ENCODE results near the gene GRAP2.
"Not testable (repeated sequence)": the region's sequence is repeated elsewhere in the genome, so short reads cannot be mapped to it uniquely, and the experiment has no call there.

GRAP2 gene

DNA sequence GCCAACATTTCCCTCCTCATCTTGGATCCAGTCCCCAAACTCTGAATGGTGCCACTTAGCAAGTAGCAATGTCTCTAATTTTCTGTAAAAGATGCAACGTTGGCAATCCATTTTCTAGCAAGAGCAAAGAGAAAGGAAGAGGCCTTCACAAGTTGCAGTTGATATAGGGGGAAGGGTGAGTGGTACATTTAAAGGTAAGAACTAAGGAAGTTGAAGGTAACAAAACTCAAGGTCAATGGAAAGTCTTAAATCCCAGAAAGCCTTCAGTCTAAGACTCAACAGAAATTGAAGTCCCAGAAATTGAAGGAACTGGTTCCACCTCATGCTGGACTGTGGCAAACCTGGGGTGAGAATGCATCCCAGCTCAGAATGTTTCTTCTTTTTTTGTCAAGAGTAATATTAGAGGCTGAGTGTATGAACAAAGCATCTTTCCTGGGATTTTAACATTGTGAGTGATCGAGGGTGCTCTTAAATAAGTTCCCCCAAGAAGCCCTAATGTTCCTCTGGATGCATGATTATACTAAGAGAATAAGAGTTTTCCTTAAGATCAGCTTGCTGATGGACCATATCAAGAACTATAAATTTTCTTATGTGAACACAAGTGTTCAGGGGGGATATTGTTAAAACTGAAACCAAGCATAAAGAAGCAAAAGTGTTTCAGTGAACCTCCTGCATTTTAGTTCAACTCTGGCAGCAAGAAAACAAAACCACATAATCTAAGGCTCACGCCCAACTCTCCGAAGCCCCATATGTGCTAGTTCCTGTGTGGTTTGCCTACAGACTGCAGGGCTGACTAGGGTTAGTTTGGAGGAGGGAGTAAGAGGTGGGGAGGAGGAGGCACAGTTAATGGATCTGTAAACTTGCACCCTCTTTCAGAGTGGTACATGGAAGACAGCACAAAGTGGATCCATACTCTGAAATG lies at the start of gene GRAP2:
GRAP2 (plus strand) TSS at position 779 of the 922 bp plus-strand sequence. CDS start 46,023 bp downstream, outside the sequence.
- DNase-seq, result peak; percentile 2

DNA sequence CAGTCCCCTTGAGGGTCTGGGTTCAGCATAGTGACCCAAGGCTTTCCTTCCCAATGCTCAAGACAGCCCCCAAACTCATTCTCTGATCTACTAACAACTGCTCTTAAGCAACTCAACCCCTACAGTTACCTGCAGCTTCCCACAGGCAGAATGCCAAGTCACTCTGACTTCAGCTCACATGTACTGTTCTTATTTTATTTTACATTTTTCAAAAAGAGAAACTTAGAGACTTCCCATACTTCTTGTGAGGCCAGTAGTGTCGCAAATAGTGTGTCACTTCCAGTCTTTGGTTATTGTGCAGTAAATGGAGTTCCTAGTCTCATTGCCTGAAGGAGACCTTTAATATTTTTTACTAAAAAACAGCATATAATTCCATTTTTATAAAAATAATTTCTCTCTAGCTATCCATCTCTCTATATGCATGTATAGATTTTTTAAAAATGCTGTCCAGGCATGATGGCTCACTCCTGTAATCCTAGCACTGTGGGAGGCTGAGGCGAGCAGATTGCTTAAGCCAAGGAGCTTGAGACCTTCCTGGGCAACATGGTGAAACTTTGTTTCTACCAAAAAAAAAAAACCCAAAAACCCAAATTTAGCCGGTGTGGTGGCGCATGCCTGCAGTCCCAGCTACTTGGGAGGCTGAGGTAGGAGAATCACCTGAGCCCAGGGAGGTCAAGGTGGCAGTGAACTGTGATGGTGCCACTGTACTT lies 49.1 kb upstream of the GRAP2 start:
- no peak for DNase-seq

DNA sequence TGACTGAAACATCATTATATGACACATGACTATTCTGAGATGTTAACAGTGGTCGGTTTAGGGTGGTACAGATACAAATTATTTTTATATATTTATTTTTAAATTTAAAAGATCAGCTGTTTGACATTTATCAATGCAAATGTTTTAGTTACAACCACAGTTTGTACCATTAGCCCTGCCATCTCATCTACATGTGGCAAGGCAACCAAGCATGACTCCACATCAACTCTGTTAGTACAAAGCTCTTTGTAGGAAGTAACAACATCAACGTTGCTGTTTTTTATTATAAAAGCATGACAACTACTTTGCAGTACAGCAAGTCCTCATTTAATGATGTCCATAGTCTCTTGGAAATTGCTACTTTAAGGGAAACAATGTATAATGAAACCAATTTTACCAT lies 48.1 kb upstream of the GRAP2 start:
- no peak for DNase-seq

- DNase-seq, result no peak
These were observed 44.3 kb upstream of the GRAP2 start for GRCh38 chr22:39856588-39856987.

- no peak for DNase-seq
These were observed 40.8 kb upstream of the GRAP2 start for GRCh38 chr22:39859903-39860588.

DNA sequence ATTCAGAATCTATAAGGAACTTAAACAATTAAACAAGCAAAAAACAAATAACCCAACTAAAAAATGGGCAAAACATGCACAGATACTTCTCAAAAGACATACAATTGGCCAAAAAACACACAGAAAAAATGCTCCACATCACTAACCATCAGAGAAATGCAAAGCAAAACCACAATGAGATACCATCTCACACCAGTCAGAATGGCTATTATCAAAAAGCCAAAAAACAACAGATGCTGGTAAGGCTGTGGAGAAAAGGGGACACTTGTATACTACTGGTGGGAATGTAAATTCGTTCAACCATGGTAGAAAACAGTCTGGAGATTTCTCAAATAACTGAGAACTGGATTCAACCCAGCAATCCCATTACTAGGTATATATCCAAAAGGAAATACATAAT lies 32.1 kb upstream of the GRAP2 start:
- DNase-seq, result no peak

DNA sequence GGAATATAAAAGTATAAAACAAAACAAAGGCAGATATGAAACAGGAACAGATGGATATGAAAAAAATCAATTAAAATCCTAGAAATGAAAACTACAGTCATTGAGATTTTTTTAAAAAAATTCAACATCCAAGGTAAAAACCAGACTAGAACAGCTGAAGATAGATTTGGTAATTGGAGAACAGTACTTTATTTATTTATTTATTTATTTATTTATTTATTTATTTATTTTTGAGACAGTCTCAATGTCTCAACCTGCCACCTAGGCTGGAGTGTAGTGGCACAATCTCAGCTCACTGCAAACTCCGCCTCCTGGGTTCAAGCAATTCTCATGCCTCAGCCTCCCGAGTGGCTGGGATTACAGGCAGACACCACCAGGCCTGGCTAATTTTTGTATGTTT lies 31.1 kb upstream of the GRAP2 start:
- not testable (repeated sequence) for DNase-seq

- no peak for DNase-seq
These were observed 29.7 kb upstream of the GRAP2 start for GRCh38 chr22:39871008-39871798.

GRCh38 chr22:39872548-39872947 lies 28.3 kb upstream of the GRAP2 start:
- DNase-seq, result no peak

- no peak for DNase-seq
These were observed 26.9 kb upstream of the GRAP2 start for GRCh38 chr22:39873965-39874364.

- DNase-seq, result not testable (repeated sequence)
These were observed 25.6 kb upstream of the GRAP2 start for GRCh38 chr22:39875176-39875885.

DNA sequence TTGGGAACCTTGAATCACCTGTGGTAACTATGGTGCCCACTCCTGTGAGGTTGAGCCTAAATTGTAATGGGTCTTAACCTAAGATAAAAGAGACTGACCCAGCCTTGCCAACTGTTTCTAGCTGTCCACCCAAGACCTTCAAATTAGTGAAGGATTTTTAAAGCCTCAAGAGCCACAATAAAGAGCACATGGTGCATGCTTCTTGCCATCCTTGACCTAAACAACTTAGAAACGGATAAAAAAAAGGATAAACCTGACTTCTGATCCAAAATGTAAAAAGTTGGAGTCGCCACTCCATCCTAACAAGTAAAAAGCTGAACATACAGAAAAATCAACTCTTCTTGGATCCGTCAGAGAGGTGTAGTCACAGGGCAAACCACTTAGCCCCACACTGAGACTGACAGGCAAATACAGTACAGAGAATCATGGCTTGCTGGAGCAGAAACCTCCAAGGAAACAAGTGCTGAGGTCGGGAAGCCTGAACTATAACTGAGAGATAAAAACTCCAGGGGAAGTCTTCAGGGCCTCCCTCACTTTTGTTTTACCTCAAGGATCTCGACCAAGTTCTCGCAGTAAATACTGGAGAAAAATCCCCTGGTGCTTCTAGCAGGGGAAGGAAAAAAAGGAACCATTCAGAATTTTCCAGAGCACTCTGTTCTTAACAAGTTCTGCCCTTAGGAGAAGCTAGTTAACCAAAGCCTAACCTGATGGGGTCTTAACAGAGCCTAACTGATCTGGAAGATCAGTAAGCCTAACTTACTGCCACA lies 23.6 kb upstream of the GRAP2 start:
- no peak for DNase-seq

DNA sequence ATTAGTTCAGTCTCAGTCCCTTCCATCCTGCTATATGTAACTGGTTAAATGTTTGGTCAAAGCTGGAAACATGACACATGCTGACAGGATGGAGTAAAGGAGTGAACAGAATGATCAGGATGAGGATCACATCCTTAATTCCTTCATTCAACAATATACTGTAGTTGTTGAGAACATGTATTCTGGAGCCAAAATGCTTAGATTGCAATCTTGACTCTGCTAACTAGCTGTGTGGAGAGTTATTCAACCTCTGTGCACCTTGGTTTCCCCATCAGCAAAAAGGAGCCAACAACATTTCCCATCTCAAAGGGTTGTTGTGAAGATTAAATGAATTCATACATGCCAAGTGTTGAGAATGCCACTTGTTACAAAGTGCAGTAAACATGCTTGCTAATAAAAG lies 20.2 kb upstream of the GRAP2 start:
- DNase-seq, result no peak

- no peak for DNase-seq
These were observed 17.8 kb upstream of the GRAP2 start for GRCh38 chr22:39883057-39883456.

- not testable (repeated sequence) for DNase-seq
These were observed 11.0 kb upstream of the GRAP2 start for GRCh38 chr22:39889924-39890323.

DNA sequence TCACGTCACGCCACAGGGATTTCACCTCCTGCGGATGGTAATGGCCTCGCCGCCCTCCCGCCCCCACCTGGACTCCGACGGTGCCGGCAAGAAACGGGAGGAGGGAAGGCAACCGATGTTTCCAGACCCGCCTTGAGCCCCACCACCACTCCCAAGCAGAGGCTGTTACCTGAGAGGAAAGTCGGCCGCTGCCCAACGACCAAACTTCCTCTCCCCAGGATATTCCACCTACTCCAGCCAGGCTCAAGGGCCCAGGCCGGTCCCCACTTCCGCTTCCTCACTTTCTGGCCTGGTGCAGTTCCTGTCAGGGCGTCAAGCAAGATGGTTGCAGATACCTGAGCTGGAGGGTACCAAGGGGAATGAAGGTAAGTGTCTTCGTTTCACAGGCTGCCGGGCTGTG lies 7.4 kb upstream of the GRAP2 start, which contains the start of gene ENTHD1:
ENTHD1 (minus strand) TSS at position 235 of the 400 bp plus-strand sequence. CDS start 6,012 bp downstream, outside the sequence.
- no peak for DNase-seq

DNA sequence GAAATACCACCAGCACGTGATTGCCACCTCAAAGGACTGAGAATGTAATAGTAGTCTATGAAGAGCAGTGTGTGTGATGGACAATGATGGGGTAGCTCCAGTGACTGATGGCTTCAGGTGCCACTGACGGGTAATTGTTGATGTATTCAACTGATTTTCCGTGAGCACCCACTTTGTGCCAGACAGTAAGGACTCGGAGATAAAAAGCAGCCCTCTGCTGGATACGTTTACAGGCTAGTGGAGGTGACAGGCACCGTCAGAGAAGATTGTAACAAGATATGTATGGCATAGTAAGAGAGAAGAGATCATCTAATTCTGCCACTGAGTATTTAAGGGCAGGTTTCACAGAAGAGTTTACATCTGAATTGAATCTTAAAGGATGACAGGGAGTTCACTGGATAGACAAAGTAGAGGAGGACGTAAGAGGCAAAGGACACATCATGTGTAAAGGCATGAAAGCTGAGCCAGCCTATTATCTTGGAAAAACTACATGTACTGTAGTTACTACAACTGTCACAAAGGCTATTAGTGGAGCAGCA lies 6.3 kb upstream of the GRAP2 start:
- DNase-seq, result no peak

DNA sequence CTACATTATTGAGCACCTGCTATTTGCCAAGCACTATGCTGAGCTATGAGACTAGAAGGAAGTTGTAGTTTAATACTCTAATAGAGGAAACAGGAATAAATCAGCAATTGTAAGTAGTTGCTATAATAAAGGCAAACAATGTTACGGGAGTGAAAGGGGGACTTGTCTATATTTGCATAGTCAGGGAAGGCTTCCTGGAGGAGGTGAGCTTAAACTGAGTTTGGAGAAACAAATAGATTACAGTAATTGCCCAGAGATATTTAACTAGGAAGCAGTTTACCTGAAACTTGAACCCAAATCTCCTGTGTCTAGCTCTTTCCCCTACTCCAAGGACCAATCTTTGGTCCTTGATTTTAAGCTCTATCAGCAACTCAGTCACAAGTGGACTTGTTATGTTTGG lies 5.2 kb upstream of the GRAP2 start:
- DNase-seq, result no peak

- DNase-seq, result no peak
These were observed 4.4 kb upstream of the GRAP2 start for GRCh38 chr22:39896313-39896996.

DNA sequence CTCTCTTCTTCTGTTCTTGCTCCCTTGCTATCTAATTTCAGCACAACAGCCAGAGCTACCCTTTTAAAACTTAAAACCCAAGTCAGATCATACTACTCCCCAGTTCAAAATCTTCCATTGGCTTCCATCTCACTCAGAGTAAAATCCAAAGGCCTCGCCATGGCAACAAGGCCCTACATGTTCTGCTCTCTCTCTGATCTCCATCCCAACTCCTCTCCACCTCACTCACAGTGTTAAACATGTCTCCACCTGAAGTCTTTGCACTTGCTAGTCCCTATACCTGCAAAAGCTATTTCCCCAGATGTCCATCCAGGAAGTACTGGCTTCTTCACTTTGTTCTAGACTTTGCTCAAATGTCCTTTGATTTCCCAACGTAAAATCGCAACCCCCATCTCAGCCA lies 3.0 kb upstream of the GRAP2 start:
- no peak for DNase-seq
